Measurements from ENCODE around the gene SMG1. TPM values are rescaled to one million over a fixed set of nuclear protein-coding genes. Genes with fewer than 3 reads are reported as not detected.
A peak's percentile ranks its signal among the peaks of the same experiment; 100 is the strongest.
"Not testable (repeated sequence)": the region's sequence is repeated elsewhere in the genome, so short reads cannot be mapped to it uniquely, and the experiment has no call there.

SMG1 gene
- total and polyA plus RNA-seq, 2 of the 13 experiments (the other 11 are each of a cell fraction or from before 2014, with no cell fraction given): 48.7 to 53.7 TPM

- peak; percentile 87 for TF ChIP-seq ZFY (CRISPR knock-in tag; IDR thresholded peaks at IDR 0.05)
- TF ChIP-seq KDM5B (CRISPR knock-in tag; IDR thresholded peaks at IDR 0.05; ENCODE audit: borderline replicate concordance): peak; percentile 3; the same call in 1 of the 2 replicates
Measured at GRCh38 chr16:18925215-18925985, 808 bp downstream of the SMG1 start (continued).

- Histone ChIP-seq H3K4me3 (replicated peaks in 1 of 3; ENCODE audit: insufficient read depth in 1 of 3, low read depth in 2 of 3, low read length in 3 of 3) (peak overlapping the region; percentile 23 to 96 (median 83); a peak in 4 of 6 replicates), H3K4me2 (ENCODE audit: low read depth, low read length) (peak overlapping the region; percentile 93), H3K79me2 (ENCODE audit: insufficient read depth, low read length) (peaks cover 66% of the 10 kb centered on the region), H3K4me1 (ENCODE audit: insufficient read depth, low read length) (peaks cover 77% of the 10 kb centered on the region), H4K20me1 (ENCODE audit: insufficient read depth, low read length) (peaks cover 45% of the 10 kb centered on the region)
- H3K9me3 ChIP-seq (ENCODE audit: low read length); H3K9ac ChIP-seq (ENCODE audit: insufficient read depth, low read depth, low read length); H3K27me3 ChIP-seq (ENCODE audit: control insufficient read depth in 1 of 2, insufficient read depth in 2 of 2, low read length in 2 of 2); BruUV-seq (replicated peaks); in situ Hi-C loops (cut with HindIII; ENCODE audit: extremely low pct_ligation_motif_present, low pct_unique_long_range_greater_than_20kb); ATAC-seq; H2AFZ ChIP-seq (ENCODE audit: low read length); intact Hi-C loops (cut with micrococcal nuclease; ENCODE audit: unreplicated experiment); FAIRE-seq; DNase-seq (ENCODE audit: low spot score); H3K36me3 ChIP-seq (replicated peaks in 1 of 2; ENCODE audit: control insufficient read depth in 1 of 2, insufficient read depth in 2 of 2, low read length in 2 of 2); CTCF ChIA-PET (ENCODE audit: low intra/inter-chr PET ratio, low total read pairs); H3K27ac ChIP-seq (ENCODE audit: extremely low read length, insufficient read depth, low read length); POLR2A ChIA-PET: not testable (repeated sequence)
- TF ChIP-seq, protein P1, sequence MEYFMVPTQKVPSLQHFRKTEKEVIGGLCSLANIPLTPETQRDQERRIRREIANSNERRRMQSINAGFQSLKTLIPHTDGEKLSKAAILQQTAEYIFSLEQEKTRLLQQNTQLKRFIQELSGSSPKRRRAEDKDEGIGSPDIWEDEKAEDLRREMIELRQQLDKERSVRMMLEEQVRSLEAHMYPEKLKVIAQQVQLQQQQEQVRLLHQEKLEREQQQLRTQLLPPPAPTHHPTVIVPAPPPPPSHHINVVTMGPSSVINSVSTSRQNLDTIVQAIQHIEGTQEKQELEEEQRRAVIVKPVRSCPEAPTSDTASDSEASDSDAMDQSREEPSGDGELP (IDR thresholded peaks at IDR 0.05; ENCODE audit: borderline replicate concordance, low read depth): 0 out of 2 replicates have a peak, but pooled peaks have one; percentile 20
- 42% methylated on average over 5 of the region's 5 CpGs for WGBS (ENCODE audit: low lambda C conversion rate)
Measured at GRCh38 chr16:18923935-18924334, 2.3 kb downstream of the SMG1 start.

DNA sequence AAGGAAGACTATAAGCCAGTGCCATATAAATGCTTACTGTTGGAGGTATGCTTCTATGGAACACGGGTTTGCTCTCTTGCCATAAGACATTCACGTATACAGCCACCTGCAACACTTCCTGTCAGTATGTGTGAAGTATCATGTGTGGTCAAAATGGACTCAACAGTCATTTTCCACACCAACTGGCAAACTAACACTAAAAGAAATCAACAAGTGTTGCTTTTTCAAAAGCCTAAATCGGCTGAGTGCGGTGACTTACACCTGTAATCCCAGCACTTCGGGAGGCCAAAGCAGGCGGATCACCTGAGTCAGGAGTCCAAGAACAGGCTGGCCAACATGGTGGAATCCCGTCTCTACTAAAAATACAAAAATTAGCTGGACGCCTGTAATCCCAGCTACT lies 3.1 kb downstream of the SMG1 start:
- FAIRE-seq; in situ Hi-C loops (cut with HindIII; ENCODE audit: extremely low pct_ligation_motif_present, low pct_unique_long_range_greater_than_20kb); POLR2A ChIA-PET; CTCF ChIA-PET (ENCODE audit: low intra/inter-chr PET ratio, low total read pairs); H3K9me3 ChIP-seq (ENCODE audit: low read length); H3K36me3 ChIP-seq (replicated peaks in 1 of 2; ENCODE audit: control insufficient read depth in 1 of 2, insufficient read depth in 2 of 2, low read length in 2 of 2); H3K27me3 ChIP-seq (ENCODE audit: control insufficient read depth in 1 of 2, insufficient read depth in 2 of 2, low read length in 2 of 2); H2AFZ ChIP-seq (ENCODE audit: low read length); intact Hi-C loops (cut with micrococcal nuclease; ENCODE audit: unreplicated experiment); H3K27ac ChIP-seq (ENCODE audit: extremely low read length, insufficient read depth, low read length); ATAC-seq; BruUV-seq (replicated peaks); DNase-seq (ENCODE audit: low spot score); H3K4me3 ChIP-seq (replicated peaks in 1 of 3; ENCODE audit: insufficient read depth in 1 of 3, low read depth in 2 of 3, low read length in 3 of 3): not testable (repeated sequence)
- peaks cover 72% of the 10 kb centered on the region for H3K79me2 ChIP-seq (ENCODE audit: insufficient read depth, low read length)
- peak overlapping the region; percentile 41; the same call in 1 of the 2 replicates for H3K4me2 ChIP-seq (ENCODE audit: low read depth, low read length)
- TF ChIP-seq ZBTB38 (CRISPR knock-in tag; IDR thresholded peaks at IDR 0.05): peak; percentile 85
- peak; percentile 89 for TF ChIP-seq PRPF4 (IDR thresholded peaks at IDR 0.05; ENCODE audit: low read depth, low read length, poor library complexity, severe bottlenecking)
- 90% methylated on average over 8 of the region's 8 CpGs for WGBS (ENCODE audit: low lambda C conversion rate)
- peaks cover 73% of the 10 kb centered on the region for H3K4me1 ChIP-seq (ENCODE audit: insufficient read depth, low read length)
- peaks cover 46% of the 10 kb centered on the region for H4K20me1 ChIP-seq (ENCODE audit: insufficient read depth, low read length)
- 0 out of 2 replicates have a peak overlapping the region, but pooled peaks have one; percentile 47 for H3K9ac ChIP-seq (ENCODE audit: insufficient read depth, low read depth, low read length)

DNA sequence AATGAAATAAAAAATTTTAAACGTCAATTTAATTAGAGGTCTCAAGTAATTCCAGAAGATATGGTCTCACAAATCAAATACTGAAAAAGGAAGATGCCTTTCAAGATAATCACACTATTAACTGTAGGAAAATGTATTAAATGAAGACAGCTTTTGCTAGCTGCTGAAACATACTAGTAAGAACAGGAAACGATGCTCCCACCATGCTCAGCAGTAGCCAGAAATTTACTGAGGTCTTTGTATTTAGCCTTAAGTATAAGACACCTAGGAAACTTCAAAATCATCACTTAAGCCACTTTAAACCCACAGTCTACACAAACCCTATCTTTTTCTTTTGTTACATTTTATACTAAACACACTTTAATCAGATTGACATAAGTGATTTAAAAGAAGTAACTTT lies 16.6 kb downstream of the SMG1 start:
- H3K27me3 ChIP-seq (ENCODE audit: control insufficient read depth in 1 of 2, insufficient read depth in 2 of 2, low read length in 2 of 2); intact Hi-C loops (cut with micrococcal nuclease; ENCODE audit: unreplicated experiment); H3K27ac ChIP-seq (ENCODE audit: extremely low read length, insufficient read depth, low read length); H3K9me3 ChIP-seq (ENCODE audit: low read length); FAIRE-seq; H3K9ac ChIP-seq (ENCODE audit: insufficient read depth, low read depth, low read length); ATAC-seq; H2AFZ ChIP-seq (ENCODE audit: low read length); H3K4me3 ChIP-seq (replicated peaks in 1 of 3; ENCODE audit: insufficient read depth in 1 of 3, low read depth in 2 of 3, low read length in 3 of 3); DNase-seq (ENCODE audit: low spot score); H3K4me2 ChIP-seq (ENCODE audit: low read depth, low read length); BruUV-seq (replicated peaks); CTCF ChIA-PET (ENCODE audit: low intra/inter-chr PET ratio, low total read pairs); H3K36me3 ChIP-seq (replicated peaks in 1 of 2; ENCODE audit: control insufficient read depth in 1 of 2, insufficient read depth in 2 of 2, low read length in 2 of 2): not testable (repeated sequence)
- WGBS (ENCODE audit: low lambda C conversion rate): 94% methylated on average over 2 of the region's 2 CpGs
- POLR2A ChIA-PET: interaction anchor here (1.7 kb wide), 1 partner anchor 108 kb away, joined by 3 read pairs; the partner anchor contains the start of gene ARL6IP1
- Histone ChIP-seq H3K79me2 (ENCODE audit: insufficient read depth, low read length) (peaks cover 86% of the 10 kb centered on the region), H3K4me1 (ENCODE audit: insufficient read depth, low read length) (peaks cover 34% of the 10 kb centered on the region), H4K20me1 (ENCODE audit: insufficient read depth, low read length) (peaks cover 22% of the 10 kb centered on the region; the same call in 1 of the 2 replicates)
- in situ Hi-C loops (cut with HindIII; ENCODE audit: extremely low pct_ligation_motif_present, low pct_unique_long_range_greater_than_20kb): loop anchor here (10.0 kb wide), 1 partner anchor 55 kb away; no protein-coding TSS in a partner anchor
